Hepatocyte (in vitro differentiated cells): Measurements from ENCODE around the gene UBE2A. TPM values are rescaled to one million over a fixed set of nuclear protein-coding genes. Genes with fewer than 3 reads are reported as not detected.
A peak's percentile ranks its signal among the peaks of the same experiment; 100 is the strongest.

Source experiments
- DNase-seq: peaks from one replicate; pipeline ENCODE4 v3.0.0-alpha.2; 2016; ENCODE audit warnings: low spot score
- H2AFZ ChIP-seq: fragments of 200-600 bp; sonication (generic); 2 replicates; pipeline ENCODE4 v1.6.0; 2016; ENCODE audit warnings: antibody characterized with exemption, mild to moderate bottlenecking
- H3K27ac ChIP-seq: fragments of 200-600 bp; sonication (generic); 2 replicates; pipeline ENCODE4 v1.5.1; 2016; ENCODE audit warnings: mild to moderate bottlenecking
- H3K27me3 ChIP-seq: fragments of 200-600 bp; sonication (generic); 2 replicates; pipeline ENCODE4 v1.6.1; 2016
- H3K36me3 ChIP-seq: fragments of 200-600 bp; sonication (generic); replicated peaks from 2 replicates; pipeline ENCODE4 v1.5.1; 2016; ENCODE audit warnings: low read depth; ENCODE audit not compliant: insufficient read depth
- H3K4me1 ChIP-seq: fragments of 200-600 bp; sonication (generic); 2 replicates; pipeline ENCODE4 v1.5.1; 2016; ENCODE audit warnings: mild to moderate bottlenecking, moderate library complexity; ENCODE audit not compliant: insufficient read depth
- H3K4me2 ChIP-seq: fragments of 200-600 bp; sonication (generic); 2 replicates; pipeline ENCODE4 v1.6.0; 2016
- H3K4me3 ChIP-seq: fragments of 200-600 bp; sonication (generic); 2 replicates; pipeline ENCODE4 v1.5.1; 2016; ENCODE audit warnings: mild to moderate bottlenecking
- H3K79me2 ChIP-seq: fragments of 200-600 bp; sonication (generic); 2 replicates; pipeline ENCODE4 v1.6.0; 2017; ENCODE audit warnings: mild to moderate bottlenecking
- H3K9me2 ChIP-seq: fragments of 200-600 bp; sonication (generic); replicated peaks from 2 replicates; pipeline ENCODE4 v1.6.0; 2017; ENCODE audit warnings: mild to moderate bottlenecking; ENCODE audit not compliant: insufficient read depth
- H3K9me3 ChIP-seq: fragments of 200-600 bp; sonication (generic); 2 replicates; pipeline ENCODE4 v1.5.1; 2016; ENCODE audit warnings: low read depth, mild to moderate bottlenecking
- H4K20me1 ChIP-seq: fragments of 200-600 bp; sonication (generic); 2 replicates; pipeline ENCODE4 v1.6.0; 2016; ENCODE audit warnings: mild to moderate bottlenecking; ENCODE audit not compliant: insufficient read depth, poor library complexity, severe bottlenecking
- EZH2 ChIP-seq: fragments of 200-600 bp; sonication (generic); IDR thresholded peaks from 2 replicates; pipeline ENCODE4 v1.6.1; 2016; ENCODE audit warnings: antibody characterized with exemption, mild to moderate bottlenecking, borderline replicate concordance
- EZH2phosphoT487 ChIP-seq: fragments of 200-600 bp; sonication (generic); IDR thresholded peaks from one replicate; pipeline ENCODE4 v1.6.1; 2018; ENCODE audit warnings: antibody characterized with exemption, mild to moderate bottlenecking, low read depth, moderate library complexity; ENCODE audit not compliant: unreplicated experiment, severe bottlenecking
- WGBS: methylation state at CpG from one replicate; pipeline ENCODE4 v1.1.6; 2016; ENCODE audit warnings: low lambda C conversion rate; ENCODE audit errors: missing lambda C conversion rate; 5-methylcytosine and 5-hydroxymethylcytosine counted together
- polyA plus RNA-seq: library from polyadenylated mRNA; unstranded; fragments of >200 nt; fragmentation: Nextera tagmentation; extraction: Ambion mirVana; gene quantifications from 2 replicates; pipeline ENCODE4 v1.2.1, GENCODE V29; 2016
- total RNA-seq: library from RNA; depleted of rRNA; stranded (reverse); fragments of >200 nt; gene quantifications from 2 replicates; pipeline ENCODE4 v1.2.3, GENCODE V29; 2014
- TF ChIP-seq, protein P1 (sequence below): fragments of 200-600 bp; sonication (generic); IDR thresholded peaks from 2 replicates; pipeline ENCODE4 v1.5.1; 2016; ENCODE audit warnings: antibody characterized with exemption, mild to moderate bottlenecking; ENCODE audit not compliant: poor library complexity

The UBE2A gene
- total RNA-seq (48.9 and 54.5 TPM in 2 replicates), polyA plus RNA-seq (64.4 and 72.6 TPM in 2 replicates)

DNA sequence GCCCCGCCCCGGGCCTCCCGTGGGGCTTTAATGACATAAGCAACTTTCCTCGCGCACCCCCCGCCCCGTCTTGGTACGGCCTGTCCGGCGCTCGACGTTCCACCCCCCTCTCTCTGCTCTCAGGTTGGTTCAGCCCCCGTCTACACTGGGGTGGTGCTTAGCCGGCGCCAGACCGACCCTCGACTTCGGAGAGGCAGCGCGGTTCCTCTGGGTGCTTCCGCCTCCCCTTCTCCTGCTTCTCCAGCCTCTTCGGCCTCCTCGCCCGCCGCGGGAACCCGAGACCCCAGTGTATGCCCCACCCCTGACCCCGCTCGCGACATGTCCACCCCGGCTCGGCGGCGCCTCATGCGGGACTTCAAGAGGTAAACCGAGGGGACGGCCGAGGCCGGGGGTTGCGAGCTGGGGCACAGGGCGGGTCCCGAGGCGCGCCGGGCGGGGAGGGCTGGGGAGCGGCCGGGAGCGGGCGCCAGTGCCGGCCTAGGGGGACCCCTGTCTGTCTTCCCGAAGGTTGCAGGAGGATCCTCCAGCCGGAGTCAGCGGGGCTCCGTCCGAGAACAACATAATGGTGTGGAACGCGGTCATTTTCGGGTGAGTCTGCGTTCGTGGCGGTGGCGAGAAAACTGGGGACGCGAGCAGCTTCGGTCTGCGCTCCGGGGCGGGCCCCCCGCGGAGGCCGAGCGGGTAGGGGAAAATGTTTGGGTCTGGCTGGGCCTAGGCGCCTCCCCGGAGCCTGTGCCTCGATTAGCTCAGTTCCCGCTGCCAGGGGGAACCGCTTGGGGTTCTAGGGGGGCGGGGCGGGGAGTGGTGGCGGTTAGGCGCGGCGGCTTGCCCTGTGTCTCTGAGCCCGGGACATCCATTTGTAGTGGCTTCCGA lies at the start of gene UBE2A:
UBE2A (plus strand) TSS at position 170 of the 873 bp plus-strand sequence; CDS start at position 319, 149 bp downstream.
- Histone ChIP-seq H3K4me1 (no peaks in the 10 kb centered on the region), H3K9me3 (no peaks in the 10 kb centered on the region), H2AFZ (peak within 1 kb of the TSS; percentile 98), H3K27ac (peak within 1 kb of the TSS; percentile 98), H3K27me3 (no peaks in the 10 kb centered on the region), H4K20me1 (no peaks in the 10 kb centered on the region), H3K36me3 (no peaks in the 10 kb centered on the region), H3K9me2 (no peaks in the 10 kb centered on the region), H3K4me3 (peak within 1 kb of the TSS; percentile 57), H3K79me2 (peaks cover 12% of the 10 kb centered on the region), H3K4me2 (peak within 1 kb of the TSS; percentile 83)
- no peak for TF ChIP-seq EZH2
- TF ChIP-seq, protein P1, sequence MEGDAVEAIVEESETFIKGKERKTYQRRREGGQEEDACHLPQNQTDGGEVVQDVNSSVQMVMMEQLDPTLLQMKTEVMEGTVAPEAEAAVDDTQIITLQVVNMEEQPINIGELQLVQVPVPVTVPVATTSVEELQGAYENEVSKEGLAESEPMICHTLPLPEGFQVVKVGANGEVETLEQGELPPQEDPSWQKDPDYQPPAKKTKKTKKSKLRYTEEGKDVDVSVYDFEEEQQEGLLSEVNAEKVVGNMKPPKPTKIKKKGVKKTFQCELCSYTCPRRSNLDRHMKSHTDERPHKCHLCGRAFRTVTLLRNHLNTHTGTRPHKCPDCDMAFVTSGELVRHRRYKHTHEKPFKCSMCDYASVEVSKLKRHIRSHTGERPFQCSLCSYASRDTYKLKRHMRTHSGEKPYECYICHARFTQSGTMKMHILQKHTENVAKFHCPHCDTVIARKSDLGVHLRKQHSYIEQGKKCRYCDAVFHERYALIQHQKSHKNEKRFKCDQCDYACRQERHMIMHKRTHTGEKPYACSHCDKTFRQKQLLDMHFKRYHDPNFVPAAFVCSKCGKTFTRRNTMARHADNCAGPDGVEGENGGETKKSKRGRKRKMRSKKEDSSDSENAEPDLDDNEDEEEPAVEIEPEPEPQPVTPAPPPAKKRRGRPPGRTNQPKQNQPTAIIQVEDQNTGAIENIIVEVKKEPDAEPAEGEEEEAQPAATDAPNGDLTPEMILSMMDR: peak; percentile 40
- DNase-seq: peak; percentile 93
- 37% methylated on average over 46 of the region's 86 CpGs for WGBS

DNA sequence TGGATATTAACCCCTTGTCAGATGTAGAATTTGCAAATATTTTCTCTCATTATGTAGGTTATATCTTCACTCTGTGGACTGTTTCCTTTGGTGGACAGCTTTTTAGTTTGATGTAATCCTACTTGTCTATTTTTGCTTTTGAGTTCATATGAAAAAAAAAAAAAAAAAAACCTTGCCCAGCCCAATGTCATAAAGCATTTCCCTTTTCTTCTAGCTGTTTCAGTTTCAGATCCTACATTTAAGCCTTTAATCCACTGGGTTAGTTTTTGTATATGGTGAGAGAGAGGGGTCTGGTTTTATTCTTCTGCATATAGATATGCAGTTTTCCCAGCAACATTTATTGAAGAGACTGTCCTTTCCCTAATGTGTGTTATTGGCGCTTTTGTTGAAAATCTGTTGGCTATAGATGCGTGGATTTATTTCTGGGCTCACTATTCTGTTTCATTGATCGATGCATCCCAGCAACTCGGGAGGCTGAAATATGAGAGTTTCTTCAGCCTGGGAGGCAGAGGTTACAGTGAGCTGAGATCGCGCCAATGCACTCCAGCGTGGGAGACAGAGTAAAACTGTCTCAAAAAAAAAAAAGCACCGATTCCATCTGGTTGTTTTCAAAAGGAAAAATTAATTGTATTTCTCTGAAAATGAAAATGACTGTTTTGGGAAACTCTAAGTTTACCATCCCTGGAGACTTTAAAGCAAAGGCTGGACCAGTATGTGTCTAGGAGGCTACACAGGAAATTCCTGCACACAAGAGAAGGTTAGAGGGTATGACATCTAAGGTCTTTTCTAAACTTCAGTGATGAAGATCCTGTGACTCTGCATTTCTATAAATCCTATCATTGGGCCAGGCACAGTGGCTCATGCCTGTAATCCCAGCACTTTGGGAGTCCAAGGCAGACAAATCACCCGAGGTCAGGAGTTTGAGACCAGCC lies 44.8 kb upstream of the UBE2A start:
- Histone ChIP-seq H3K9me3 (no peaks in the 10 kb centered on the region), H3K36me3 (no peaks in the 10 kb centered on the region), H2AFZ (no peak overlapping the region), H3K4me3 (no peak overlapping the region), H3K9me2 (no peaks in the 10 kb centered on the region), H3K4me2 (peak overlapping the region; percentile 42), H3K27ac (no peak overlapping the region), H3K79me2 (no peaks in the 10 kb centered on the region), H3K4me1 (no peaks in the 10 kb centered on the region), H4K20me1 (no peaks in the 10 kb centered on the region), H3K27me3 (no peaks in the 10 kb centered on the region)
- DNase-seq: no peak
- TF ChIP-seq, protein P1: no peak
- TF ChIP-seq EZH2: no peak
- no peak for TF ChIP-seq EZH2phosphoT487
- 76% methylated on average over 9 of the region's 9 CpGs for WGBS

DNA sequence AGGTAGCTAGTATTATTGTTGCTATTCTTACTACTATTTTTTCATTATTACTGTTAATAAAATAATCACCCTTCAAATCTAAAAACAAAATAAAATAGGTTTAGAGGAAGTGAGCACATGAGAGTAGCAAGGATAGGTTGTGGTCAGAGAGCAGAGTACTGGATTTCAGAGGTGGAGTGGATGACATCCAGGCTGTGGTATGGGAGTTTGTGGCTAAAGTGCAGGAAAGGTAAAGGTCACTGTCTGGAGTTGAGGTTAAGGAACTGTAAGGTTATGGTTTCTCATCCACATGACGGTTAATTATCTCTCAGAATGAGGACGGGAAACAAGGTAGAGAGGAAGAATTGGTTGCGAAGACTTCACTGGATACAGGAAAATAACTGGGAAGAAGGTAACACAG lies 36.9 kb upstream of the UBE2A start:
- no peak overlapping the region for H2AFZ ChIP-seq
- no peaks in the 10 kb centered on the region for H3K27me3 ChIP-seq
- H3K27ac ChIP-seq: no peak overlapping the region
- no peak overlapping the region for H3K4me3 ChIP-seq
- WGBS: 35% methylated on average over 3 of the region's 3 CpGs
- no peaks in the 10 kb centered on the region for H3K4me1 ChIP-seq
- no peaks in the 10 kb centered on the region for H3K9me2 ChIP-seq
- TF ChIP-seq, protein P1: no peak
- TF ChIP-seq EZH2: no peak
- no peak for TF ChIP-seq EZH2phosphoT487
- no peak overlapping the region for H3K4me2 ChIP-seq
- DNase-seq: no peak
- H3K9me3 ChIP-seq: no peaks in the 10 kb centered on the region
- H3K79me2 ChIP-seq: no peaks in the 10 kb centered on the region
- H4K20me1 ChIP-seq: no peaks in the 10 kb centered on the region
- no peaks in the 10 kb centered on the region for H3K36me3 ChIP-seq
